ENCODE results near the gene UTS2R.

The UTS2R gene

GRCh38 chr17:82388223-82388921 lies 16.8 kb downstream of the UTS2R start:
- no peak for DNase-seq (ENCODE audit: low spot score)
- peak; percentile 9 for FAIRE-seq

DNA sequence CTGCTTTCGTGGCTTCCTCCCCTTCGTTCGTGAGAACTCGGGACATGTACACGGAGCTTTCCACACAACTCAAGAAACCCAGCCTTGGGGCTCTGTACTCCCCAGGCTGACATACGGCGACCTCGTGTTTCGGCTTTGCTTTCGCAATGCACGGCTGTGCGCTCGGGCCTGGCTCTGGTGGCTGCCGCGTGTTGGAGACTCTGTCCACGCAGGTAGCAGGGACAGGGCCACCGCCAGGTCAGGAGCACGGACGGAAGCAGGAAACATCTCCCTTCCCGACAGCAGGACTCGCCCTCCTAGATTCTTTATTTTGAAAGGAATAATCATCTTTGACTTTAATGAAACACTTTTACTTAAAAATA lies 17.3 kb downstream of the UTS2R start:
- no peak for DNase-seq (ENCODE audit: low spot score)
- no peak for FAIRE-seq

DNA sequence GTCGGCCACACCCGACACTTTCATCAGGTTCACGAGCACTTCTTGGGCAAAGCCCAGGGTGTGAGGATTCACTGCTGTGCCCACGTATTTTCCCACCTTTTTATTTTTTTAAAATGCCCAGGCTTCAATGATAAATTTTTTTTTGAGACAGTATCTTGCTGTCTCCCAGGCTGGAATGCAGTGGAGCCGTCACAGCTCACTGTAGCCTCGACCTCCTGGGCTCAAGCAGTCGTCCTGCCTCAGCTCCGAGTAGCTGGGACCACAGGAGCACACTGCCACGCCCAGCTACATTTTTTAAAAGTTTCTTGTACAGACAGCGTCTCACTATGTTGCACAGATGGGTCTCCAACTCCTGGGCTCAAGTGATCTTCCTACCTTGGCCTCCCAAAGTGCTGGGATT lies 17.8 kb downstream of the UTS2R start:
- DNase-seq (ENCODE audit: low spot score) (no peak), FAIRE-seq (no peak)

DNA sequence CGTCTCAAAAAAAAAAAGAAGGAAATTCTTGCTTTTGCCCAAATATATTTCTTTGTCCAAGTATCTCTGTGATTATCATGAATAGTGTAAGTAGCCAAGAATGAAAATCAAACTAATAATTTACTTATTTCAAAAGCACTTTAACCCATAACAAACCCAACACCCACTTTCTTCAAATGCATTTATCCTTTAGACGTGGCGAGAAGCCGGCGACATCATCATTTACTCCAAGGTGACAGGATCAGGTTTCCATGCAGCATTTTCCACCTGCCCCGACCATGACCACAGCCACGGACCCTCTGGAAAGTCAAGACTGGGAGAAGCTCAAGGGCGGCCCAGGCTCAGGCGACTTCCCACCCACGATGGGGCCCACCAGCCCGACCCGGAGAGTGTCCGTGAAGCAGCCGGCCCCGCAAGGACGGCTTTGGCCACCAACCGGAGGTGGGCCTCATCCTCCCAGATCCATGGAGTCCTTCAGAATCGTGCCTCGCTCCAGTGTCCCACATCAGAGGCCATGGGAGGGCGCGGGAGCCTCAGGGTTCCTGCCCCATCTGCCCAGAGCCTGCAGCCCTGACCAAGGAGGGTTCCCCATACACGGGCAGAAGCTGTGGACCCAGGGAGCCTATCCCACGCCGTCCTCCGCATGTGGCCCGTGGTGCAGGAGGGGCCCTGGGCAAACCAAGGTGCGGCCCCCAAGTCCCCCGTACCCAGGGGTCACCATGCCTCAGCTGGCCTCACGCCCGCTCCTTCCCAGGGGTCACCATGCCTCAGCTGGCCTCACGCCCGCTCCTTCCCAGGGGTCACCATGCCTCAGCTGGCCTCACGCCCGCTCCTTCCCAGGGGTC lies 18.7 kb downstream of the UTS2R start:
- FAIRE-seq (no peak), DNase-seq (ENCODE audit: low spot score) (no peak)

DNA sequence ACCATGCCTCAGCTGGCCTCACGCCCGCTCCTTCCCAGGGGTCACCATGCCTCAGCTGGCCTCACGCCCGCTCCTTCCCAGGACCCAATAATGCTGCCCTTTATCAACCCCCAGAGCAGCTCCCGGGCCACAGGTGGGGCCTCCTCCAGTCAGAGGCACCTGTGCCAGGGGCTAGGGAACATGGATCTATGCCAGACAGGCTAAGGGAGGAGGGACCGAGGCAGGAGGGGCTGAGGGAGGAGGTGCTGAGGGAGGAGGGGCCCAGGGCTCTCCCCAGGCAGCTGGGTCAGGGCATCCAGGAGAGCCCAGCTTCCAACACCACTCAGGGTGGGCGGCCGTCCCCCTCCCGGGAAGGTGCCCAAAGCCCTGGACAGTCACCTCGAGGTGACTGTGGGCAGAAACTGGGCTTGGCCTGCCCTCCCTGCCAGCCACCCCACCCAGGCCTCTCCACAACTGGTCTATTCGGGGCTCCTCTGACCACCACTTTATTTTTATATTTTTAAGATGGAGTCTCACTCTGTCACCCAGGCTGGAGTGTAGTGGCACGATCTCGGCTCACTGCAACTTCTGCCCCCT lies 19.4 kb downstream of the UTS2R start:
- no peak for FAIRE-seq
- no peak for DNase-seq (ENCODE audit: low spot score)

- no peak for FAIRE-seq
Observed at GRCh38 chr17:82391496-82392066, 20.0 kb downstream of the UTS2R start.

GRCh38 chr17:82392209-82392920 lies 20.8 kb downstream of the UTS2R start:
- no peak for DNase-seq (ENCODE audit: low spot score)
- no peak for FAIRE-seq

More at GRCh38 chr17:82391496-82392066, 20.0 kb downstream of the UTS2R start:
- DNase-seq (ENCODE audit: low spot score), result no peak

GRCh38 chr17:82392941-82393340 lies 21.4 kb downstream of the UTS2R start:
- DNase-seq (ENCODE audit: low spot score), result no peak
- FAIRE-seq, result no peak

- FAIRE-seq, result no peak
- no peak for DNase-seq (ENCODE audit: low spot score)
Observed at GRCh38 chr17:82394278-82394677, 22.7 kb downstream of the UTS2R start.

DNA sequence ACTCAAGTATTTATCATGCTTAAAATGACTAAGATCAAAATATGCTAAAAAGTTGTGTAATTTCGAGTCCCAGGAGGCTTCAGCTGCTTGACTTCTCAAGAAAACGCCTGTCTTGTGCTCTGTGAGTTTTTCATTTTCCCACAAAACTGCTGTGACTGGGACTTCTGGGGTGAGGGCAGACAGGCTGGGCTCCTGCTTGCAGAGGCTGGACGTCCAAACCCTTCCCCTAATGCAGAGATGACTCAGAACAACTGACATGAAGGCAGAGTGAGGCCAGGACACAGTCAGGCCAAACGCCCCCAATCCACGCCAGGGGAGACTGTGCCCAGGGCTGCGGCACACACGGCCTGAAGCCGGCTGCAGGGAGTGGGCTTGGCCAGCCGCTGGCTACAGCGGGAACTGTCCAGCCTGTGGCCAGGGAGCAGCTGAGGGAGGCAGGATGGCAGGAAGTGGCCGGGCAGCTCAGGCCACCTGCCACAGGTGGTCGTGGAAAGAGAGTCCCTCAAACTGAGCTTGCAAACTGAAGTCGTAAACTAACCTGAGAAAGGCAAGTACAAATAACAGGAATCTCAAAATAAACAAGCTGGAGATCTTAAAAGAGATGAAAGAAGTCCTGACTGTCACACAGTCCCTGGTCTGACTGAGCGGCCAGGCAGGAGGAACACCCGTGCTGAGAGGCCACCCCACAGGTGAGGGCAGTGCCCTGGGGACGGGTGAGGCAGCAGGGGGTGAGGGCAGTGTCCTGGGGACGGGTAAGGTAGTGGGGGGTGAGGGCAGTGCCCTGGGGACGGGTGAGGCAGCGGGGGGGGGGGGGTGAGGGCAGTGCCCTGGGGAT lies 25.3 kb downstream of the UTS2R start:
- DNase-seq (ENCODE audit: low spot score), result no peak
- FAIRE-seq, result no peak

GRCh38 chr17:82397449-82398335 lies 26.1 kb downstream of the UTS2R start:
- FAIRE-seq (peak; percentile 78), DNase-seq (ENCODE audit: low spot score) (no peak)

DNA sequence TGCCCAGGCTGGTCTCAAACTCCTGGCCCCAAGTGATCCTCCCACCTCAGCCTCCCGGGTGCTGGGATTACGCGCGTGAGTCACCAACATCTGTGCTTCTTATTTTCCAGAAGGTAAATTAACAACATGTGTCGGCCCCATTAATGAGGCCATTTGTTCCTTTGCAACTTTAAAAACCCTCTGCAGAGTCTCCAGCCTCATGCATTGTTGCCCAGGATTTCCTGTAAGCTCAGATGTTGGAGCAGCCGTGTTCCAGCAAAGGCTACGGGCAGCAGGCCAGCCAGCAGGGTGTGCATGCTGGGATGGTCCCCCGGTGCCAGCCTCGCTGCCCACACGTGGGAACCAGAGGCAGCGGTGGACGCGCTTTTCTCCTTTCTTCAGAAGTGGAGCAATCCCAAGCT lies 27.5 kb downstream of the UTS2R start:
- no peak for FAIRE-seq
- DNase-seq (ENCODE audit: low spot score), result no peak

- DNase-seq (ENCODE audit: low spot score) (no peak), FAIRE-seq (no peak)
Observed at GRCh38 chr17:82399601-82400101, 28.1 kb downstream of the UTS2R start.

- DNase-seq (ENCODE audit: low spot score) (no peak), FAIRE-seq (no peak)
Observed at GRCh38 chr17:82400206-82400605, 28.6 kb downstream of the UTS2R start.

- FAIRE-seq (no peak), DNase-seq (ENCODE audit: low spot score) (no peak)
Observed at GRCh38 chr17:82400830-82401229, 29.3 kb downstream of the UTS2R start.

- DNase-seq (ENCODE audit: low spot score) (no peak), FAIRE-seq (no peak)
Observed at GRCh38 chr17:82402865-82403264, 31.3 kb downstream of the UTS2R start.

GRCh38 chr17:82403662-82404660 lies 32.4 kb downstream of the UTS2R start:
- no peak for DNase-seq (ENCODE audit: low spot score)
- peak; percentile 97 for FAIRE-seq

- DNase-seq (ENCODE audit: low spot score) (no peak), FAIRE-seq (no peak)
Observed at GRCh38 chr17:82405051-82405450, 33.5 kb downstream of the UTS2R start.
